NCI-H2196 treated with DMSO at 0.1 percent for 48 hours (cell line): ENCODE data around the gene FUT6.
"Not testable (repeated sequence)": the region's sequence is repeated elsewhere in the genome, so short reads cannot be mapped to it uniquely, and the experiment has no call there.

ENCODE experiments used
- DNase-seq: peaks from one replicate; lab custom pipeline; 2025; ENCODE audit not compliant: unreplicated experiment; lab: John Stamatoyannopoulos, UW

Gene FUT6

DNA sequence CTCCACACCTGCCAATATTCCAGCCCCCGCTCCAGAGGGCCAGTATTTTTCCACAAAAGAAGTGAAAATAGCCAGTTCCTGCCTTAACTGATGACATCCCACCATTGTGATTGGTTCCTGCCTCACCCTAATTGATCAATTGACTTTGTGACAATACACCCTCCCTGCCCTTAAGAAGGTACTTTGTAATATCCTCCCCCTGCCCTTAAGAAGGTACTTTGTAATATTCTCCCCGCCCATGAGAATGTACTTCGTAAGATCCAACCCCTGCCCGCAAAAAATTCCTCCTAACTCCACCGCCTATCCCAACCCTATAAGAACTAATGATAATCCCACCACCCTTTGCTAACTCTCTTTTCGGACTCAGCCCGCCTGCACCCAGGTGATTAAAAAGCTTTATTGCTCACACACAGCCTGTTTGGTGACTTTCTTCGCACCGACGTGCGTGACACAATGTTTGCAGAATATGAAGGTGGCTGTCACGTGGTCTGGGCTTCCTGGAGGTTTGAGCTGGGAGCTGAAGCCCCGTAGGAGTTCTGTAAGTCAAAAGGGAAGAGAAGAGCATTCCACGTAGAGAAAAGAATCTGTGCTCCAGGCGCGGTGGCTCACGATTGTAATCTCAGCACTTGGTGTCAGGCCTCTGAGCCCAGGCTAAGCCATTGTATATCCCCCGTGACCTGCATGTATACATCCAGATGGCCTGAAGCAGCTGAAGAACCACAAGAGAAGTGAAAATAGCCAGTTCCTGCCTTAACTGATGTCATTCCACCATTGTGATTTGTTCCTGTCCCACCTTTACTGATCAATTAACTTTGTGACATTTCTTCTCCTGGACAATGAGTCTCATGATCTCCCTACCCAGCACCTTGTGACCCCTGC lies 17.9 kb upstream of the FUT6 start:
- DNase-seq, result no peak

GRCh38 chr19:5855151-5855550 lies 15.6 kb upstream of the FUT6 start:
- DNase-seq, result not testable (repeated sequence)

DNA sequence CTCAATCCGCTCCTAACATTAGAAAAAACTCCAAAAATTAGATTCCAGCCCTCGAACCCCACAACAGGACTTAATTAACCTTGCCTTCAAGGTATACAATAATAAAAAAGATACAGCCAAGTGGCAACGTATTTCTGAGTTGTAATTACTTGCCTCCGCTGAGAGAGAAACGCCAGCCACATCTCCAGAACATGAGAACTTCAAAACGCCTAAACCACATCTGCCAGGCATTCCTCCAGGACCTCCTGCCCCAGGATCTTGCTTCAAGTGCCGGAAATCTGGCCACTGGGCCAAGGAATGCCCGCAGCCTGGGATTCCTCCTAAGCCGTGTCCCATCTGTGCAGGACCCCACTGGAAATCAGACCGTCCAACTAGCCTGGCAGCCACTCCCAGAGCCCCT lies 14.6 kb upstream of the FUT6 start:
- DNase-seq, result not testable (repeated sequence)

DNA sequence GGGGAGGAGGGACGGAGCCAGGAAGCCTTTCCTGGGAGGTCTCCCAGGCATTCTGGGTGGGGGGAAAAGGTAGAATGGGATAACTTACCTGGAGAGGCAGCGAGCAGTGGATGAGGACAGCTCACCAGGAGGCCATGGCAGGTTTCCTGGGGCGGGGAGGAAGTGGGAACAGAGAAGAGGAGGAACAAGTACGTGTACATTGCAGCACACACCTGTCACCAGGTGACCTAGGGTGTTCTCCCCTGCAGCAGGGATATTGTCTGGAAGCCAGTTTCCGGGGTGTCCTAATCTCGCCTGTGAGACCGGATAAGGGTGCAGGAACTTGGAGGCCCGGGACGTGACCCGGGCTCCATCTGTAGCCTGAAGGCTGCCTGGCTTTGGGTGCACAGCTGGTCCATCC lies 11.8 kb upstream of the FUT6 start, which contains the start of gene FUT3:
FUT3 (minus strand) TSS at position 148 of the 400 bp plus-strand sequence.
- no peak for DNase-seq

DNA sequence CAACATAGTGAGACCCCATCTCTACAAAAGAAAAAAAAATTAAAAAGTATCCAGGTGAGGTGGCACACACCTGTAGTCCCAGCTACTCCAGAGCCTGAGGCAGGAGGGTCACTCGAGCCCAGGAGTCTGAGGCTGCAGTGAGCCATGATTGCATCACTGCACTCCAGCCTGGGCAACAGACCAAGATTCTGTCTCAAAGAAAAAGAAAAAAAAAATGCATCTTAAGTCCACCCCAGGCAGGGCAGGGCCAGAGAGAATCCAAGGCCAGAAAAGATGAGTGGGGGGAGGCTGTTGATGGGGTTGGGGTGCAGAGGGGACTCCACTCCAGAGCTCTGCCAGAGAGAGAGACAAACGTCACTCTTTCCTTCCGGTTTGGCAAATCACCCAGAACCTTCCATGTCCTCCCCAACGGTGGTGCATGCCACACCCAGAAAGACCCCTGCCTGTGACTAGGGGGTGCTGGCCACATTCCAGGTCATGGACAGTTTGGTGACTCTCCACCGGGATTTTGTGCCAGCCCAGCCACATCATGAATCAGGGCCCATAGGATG lies 11.3 kb upstream of the FUT6 start:
- DNase-seq, result no peak

DNA sequence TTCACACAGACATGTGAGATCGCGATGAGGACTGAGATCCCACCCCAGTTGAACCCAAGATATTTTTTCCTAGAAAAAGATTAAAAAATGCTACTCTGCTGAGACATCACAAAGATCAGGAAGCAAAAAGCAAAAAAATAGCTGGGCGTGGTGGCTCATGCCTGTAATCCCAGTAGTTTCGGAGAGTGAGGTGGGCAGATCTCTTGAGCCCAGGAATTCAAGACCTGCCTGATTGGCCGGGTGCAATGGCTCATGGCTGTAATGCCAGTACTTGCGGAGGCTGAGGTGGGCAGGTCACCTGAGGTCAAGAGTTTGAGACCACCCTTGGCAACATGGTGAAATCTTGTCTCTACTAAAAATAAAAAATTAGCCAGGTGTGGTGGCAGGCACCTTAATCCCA lies 10.7 kb upstream of the FUT6 start:
- no peak for DNase-seq

GRCh38 chr19:5848621-5849020 lies 9.1 kb upstream of the FUT6 start:
- not testable (repeated sequence) for DNase-seq

GRCh38 chr19:5847846-5848245 lies 8.3 kb upstream of the FUT6 start:
- DNase-seq, result not testable (repeated sequence)

GRCh38 chr19:5844456-5845433 lies 5.2 kb upstream of the FUT6 start:
- no peak for DNase-seq

- no peak for DNase-seq
Measured at GRCh38 chr19:5843295-5843927, 3.9 kb upstream of the FUT6 start.

DNA sequence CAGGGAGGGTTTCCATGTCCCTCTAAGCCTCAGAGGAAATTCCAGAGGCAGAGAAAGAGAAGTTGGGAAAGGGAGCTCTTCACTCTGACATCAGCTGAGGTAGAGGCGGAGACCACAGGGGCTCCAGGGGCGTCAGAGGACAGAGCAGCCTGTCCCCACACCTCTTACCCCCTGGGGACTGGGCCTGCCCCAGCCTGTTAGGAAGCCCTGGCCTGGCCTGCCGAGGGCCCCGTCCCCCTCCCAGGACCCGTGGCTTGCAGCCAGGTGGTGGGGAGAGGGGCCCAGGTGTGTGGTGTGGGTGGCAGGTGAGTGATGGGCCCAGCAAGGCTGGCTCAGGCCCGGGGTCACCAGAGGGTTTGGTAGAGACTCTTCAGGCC lies 2.2 kb upstream of the FUT6 start:
- not testable (repeated sequence) for DNase-seq

DNA sequence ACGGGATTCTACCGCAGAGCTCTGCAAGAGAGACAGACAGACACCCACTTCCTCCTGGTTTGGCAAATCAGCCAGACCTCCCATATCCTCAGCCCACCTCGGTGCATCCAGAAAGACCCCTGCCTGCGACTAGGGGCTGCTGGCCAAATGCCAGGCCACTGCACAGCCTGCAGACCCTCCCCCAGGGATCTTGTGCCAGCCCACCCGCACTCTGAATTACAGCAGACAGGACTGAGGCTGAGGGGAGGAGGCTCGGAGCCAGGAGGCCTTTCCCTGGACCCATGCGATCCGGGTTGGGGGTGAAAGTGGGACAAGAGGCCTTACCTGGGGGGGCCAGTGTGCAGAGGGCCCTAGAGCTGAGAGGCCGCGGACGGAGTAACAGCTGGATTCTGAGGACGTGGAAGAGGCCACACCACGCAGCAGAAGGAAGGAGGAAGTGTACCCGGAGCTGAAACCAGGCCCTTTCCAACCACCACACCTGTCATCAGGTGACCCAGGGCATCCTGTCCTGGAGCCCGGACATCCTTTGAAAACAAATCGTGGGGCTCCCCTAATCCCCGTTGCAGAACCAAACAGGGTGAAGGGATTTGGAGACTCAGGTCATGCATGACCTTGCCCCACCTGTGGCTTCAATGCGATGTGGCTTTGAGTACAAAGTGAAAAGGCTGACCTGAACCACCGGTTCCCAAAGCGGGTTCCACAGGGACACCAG lies 993 bp downstream of the FUT6 start:
- no peak for DNase-seq

DNA sequence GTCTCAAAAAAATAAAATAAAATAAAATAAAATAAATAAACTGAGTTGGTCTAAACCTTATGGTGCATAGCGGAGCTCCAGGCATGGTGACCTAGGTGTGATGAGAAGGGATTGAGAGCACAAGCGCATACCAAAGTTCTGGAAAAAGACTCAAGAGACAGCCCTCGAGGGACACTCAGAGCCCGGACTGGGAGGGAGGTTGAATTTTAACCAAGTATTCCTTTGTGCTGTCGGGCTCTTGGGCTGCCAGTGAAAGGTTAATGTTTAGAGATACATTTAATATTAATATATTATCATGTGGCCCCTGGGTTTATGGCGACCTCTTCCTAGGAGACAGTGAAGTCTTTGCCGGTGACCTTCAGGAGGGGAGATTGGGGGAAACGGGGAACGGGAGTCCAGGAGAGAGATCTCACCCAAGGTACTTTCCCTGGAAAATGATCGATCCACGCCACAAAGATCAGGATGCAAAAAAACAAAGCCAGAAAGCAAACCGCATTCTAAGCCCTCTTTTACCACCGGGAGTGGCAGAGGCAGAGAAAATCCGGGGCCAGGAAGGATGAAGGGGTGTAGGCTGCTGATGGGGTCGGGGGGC lies 1.6 kb downstream of the FUT6 start:
- DNase-seq, result no peak

DNA sequence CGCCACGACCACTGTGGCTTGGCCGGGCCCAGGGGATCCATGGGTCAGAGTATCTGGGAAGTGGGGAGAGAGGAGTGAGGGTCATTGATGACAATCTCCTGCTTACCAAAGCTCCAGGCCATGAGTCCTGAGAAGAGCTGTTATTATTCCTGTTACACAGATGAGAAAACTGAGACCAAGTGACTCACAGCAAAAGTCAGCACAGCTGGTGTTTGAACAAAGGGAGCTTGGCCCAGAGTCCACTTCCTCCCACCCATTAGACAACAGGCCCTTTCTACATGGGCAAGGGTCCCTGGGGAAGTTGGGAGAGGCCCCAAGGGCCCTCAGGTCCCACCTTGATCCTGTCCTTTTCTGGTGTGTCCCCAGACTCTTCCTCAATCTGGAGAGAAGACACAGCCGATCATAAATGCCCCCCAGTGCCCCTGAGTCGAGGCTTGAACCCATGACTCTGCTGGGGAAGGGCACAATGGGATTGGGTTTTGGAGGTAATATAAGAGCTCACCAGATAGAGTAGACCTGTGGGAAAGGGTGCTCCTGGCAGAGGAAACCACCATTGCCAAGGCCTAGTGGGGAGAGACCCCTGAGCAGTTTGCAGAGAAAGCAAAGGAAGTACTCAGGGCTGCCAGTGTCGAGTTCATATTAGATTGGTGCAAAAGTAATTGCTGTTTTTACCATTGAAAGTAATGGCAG lies 6.8 kb downstream of the FUT6 start:
- no peak for DNase-seq

GRCh38 chr19:5832061-5832460 lies 7.4 kb downstream of the FUT6 start:
- DNase-seq, result no peak

GRCh38 chr19:5831159-5831558 lies 8.3 kb downstream of the FUT6 start:
- no peak for DNase-seq

GRCh38 chr19:5829567-5830310 lies 9.8 kb downstream of the FUT6 start:
- DNase-seq, result no peak

DNA sequence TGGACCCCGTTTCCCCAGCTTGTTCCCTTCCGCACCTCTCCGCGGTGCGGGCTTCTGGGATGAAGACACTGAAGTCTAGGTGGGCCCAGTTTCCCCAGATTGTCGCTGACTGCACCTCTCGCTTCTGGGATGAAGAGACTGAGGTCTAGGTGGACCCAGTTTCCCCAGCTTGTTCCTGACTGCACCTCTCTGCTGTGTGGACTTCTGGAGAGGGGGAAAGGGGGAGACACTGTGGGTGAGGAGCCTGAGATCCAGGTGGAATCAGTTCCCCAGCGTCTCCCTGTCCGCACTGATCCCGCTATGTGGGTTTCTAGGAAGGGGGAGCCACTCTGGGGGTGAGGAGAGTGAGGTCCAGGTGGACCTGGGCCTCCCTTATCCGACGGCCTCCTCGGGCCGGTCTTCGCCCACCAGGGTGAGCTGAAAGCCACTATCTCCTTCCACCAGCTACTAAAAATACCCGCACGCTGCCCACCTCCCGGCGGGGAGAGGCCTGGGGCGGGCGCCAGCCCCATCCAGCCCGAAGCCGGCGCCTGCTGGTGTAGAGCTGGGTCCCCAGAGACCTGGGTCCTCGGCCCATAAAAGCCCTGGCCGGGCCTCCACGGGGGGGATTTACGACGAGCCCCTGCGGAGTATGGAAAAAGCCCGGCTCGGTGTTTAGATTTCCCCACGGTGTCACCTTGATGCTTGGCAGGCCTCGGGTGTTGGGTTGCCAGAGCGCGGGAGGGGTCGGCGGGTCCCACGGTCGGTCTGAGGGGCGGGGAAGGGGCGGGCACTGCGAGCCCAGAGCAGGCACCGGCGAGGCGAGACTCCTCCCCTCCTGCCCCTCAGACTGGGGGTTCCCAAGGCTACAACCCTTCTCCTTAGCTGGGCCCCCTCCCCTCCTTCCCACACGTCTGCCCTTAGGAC lies 10.6 kb downstream of the FUT6 start:
- no peak for DNase-seq
